GM12875 (cell line): ENCODE data around the gene TTF2.
"Not testable (repeated sequence)": the region's sequence is repeated elsewhere in the genome, so short reads cannot be mapped to it uniquely, and the experiment has no call there.

ENCODE experiments used
- H3K4me3 ChIP-seq: one replicate; pipeline ENCODE4 v1.5.1; 2011; ENCODE audit warnings: low read depth, low read length, control low read depth
- TF ChIP-seq, protein P1 (sequence below): IDR thresholded peaks from 2 replicates; pipeline ENCODE4 v1.5.1; 2011; ENCODE audit warnings: low read depth, mild to moderate bottlenecking, control low read depth, inconsistent platforms, low read length, moderate library complexity, borderline replicate concordance; ENCODE audit not compliant: insufficient read depth

TTF2 gene

DNA sequence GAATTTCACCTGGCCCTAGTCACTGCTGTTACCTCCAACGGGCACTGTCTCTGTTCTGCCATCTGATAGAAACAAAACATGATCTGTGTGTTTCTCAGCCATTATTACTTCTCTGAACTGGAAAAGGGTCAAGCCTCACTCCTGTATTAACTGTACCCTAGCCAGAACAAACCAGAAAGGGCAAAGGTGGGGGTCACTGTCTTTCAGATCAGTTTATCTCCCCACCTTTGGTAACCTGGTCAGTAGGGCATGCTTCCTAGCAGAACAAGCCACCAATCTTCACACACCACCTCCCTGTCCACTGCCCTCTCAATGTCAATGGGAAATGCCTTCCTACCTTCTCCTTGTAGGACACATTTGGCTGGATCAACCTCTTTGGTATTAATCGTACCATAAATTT lies 57.6 kb downstream of the TTF2 start:
- no peak overlapping the region for H3K4me3 ChIP-seq
- TF ChIP-seq, protein P1, sequence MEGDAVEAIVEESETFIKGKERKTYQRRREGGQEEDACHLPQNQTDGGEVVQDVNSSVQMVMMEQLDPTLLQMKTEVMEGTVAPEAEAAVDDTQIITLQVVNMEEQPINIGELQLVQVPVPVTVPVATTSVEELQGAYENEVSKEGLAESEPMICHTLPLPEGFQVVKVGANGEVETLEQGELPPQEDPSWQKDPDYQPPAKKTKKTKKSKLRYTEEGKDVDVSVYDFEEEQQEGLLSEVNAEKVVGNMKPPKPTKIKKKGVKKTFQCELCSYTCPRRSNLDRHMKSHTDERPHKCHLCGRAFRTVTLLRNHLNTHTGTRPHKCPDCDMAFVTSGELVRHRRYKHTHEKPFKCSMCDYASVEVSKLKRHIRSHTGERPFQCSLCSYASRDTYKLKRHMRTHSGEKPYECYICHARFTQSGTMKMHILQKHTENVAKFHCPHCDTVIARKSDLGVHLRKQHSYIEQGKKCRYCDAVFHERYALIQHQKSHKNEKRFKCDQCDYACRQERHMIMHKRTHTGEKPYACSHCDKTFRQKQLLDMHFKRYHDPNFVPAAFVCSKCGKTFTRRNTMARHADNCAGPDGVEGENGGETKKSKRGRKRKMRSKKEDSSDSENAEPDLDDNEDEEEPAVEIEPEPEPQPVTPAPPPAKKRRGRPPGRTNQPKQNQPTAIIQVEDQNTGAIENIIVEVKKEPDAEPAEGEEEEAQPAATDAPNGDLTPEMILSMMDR = no peak

DNA sequence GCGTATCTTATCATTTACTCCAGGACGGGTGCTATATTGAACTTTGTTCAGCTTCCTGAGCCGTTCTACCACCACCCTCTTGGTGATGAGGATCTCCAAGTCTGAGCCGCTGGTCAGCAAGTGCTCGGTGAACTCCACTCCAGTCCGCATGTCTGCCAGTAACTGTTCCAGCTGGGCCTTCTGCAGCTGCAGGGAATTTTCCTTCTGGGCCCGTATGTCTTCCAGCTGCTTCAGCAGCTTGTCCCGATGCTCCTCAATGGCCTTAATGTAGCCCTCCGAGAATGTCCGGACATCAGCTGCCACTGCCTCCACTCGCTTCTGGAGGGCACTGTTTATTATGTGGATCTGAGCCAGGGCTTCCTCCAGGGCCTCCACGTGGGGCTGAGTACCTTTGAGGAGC lies 58.0 kb downstream of the TTF2 start:
- no peak overlapping the region for H3K4me3 ChIP-seq
- TF ChIP-seq, protein P1 = no peak

DNA sequence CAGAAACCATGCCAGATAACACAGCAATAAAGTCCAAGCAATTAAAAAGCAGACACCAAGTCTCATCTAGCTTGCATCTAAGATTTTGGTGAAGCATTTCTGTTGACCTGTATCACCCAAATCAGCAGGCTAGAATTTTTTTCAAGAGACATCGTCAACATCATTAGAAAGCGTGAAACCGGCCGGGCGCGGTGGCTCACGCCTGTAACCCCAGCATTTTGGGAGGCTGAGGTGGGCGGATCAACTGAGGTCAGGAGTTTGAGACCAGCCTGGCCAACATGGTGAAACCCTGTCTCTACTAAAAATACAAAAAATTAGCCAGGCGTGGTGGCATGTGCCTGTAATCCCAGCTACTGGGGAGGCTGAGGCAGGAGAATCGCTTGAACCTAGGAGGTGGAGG lies 59.0 kb downstream of the TTF2 start:
- H3K4me3 ChIP-seq = not testable (repeated sequence)

DNA sequence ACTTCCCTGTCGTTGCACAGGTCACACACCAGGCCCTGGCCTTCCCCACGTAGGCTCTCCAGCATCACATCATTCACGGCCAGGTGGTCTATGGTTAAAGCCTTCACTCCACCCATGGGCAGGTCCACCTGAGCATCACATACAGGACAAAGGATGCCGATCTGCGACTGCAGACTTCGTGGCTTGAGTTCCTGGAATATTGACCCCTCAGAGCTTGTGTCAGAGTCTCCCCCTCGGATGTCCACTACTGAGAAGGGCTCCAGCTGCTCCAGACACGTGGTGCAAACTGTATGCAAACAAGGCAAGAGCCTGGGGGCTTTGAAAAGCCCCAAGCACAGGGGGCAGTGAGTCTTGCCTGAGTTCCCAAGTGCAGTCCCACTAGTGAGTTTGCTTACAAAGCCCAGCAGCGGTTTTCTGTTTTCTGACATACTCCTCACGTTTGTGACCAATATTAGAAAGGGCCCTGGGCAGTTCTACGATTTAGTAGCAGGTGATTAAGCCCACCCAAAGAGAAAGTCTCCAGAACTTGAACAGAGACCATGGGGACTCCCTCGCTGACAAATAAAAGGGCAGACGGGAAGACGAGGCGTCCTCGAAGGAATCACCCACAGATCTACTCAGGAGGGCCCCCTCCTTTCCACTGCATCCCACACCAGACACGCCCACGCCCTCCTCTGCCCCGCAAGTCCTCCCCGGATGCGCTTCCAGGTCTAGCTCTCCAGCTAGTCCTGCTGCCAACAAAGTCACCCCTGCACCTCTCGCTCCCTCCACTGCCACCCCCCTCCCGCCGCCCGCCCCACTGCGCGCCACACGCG lies 60.9 kb downstream of the TTF2 start:
- TF ChIP-seq, protein P1 = no peak
- peak overlapping the region; percentile 71 for H3K4me3 ChIP-seq

DNA sequence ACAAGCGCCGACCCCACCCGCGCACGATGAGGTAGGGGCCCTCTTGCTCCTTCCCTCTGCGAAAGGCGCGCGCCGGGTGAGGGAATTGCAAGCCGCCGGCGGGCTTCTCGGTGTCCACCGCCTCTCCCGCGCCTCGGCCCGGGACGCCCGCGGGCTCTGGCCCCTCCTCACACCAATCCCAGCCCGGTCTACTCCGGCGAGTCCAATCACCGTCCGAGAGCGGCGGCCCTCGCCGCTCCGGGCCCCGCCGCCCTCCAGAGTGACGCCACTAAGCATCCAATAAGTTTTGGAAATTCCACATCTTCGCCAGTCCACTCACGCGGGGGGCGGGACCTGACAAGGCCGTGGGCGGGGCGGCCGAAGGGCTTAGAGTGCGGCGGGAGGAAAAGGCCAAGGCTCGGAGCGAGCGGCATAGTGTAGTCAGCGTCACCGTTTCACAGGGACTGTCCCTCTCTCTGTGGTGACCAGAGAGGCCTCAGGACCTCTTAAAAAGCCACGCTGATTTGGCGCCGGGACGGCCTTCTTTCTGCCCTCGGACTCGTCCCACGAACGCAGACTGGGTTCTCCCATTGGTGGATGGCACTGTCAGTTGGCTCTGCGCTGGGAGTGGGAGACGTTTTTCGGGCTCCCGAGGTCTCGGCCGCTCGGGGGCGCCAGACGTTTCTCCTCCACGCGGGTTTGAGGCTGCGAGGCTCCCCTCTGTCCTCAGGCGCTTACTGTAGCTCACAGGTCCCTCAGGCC lies 61.6 kb downstream of the TTF2 start, which contains the start of gene TRIM45:
Gene TRIM45 (minus strand): TSS at position 161 of the 741 bp plus-strand sequence. CDS start 548 bp downstream, outside the sequence.
- TF ChIP-seq, protein P1 = peak; percentile 78
- peak within 1 kb of the TSS; percentile 71 for H3K4me3 ChIP-seq

DNA sequence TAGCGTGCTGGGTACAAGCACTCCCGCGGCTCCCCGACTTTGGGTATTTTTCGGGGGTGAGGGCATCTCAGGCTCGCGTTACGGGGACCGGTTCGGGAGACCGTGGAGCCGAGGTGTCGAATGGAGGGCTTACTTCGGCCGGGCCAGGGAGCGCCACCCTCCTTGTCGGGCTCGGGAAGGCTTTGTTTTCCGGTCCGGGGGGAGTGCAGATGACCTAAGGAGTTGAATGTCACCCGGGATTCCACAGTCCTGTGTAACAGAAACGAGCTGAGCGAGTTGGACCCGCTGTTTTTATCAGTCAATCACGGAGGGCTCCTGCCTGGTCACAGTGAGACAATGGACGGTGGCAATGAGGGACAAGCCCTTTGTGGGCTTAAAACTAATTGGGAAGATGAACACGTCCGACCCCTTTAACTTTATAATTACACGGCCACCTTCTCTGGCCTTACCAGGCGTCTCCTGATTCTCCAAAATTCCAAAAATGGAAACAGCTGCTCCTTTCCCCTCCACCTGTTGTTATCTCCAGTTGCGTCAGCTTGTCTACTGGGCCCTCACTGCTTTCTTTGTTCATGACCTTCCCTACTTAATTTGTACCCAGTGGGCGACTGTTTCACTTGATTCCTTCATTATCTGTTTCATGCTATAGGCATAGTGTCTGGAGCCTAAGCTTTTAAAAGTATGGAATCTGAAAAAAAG lies 62.4 kb downstream of the TTF2 start:
- peak overlapping the region; percentile 71 for H3K4me3 ChIP-seq
- TF ChIP-seq, protein P1 = no peak

DNA sequence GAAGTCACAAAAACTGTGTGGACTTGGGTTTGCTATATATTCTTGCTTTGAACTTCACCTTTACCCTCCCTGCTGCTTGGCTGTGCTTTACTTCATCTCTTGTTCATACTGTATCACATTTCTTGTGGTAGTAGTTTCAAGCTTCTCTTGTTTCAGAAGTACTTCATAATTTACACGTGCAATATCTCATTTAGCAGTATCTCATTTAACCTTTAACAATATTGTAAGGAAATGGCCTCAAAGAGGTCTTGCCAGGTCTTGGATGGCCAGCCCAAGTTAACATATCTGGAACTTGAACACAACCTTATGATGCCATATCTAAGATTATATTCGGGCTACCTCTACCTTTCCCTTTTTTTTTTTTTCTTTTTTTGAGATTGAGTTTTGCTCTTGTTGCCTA lies 63.1 kb downstream of the TTF2 start:
- no peak overlapping the region for H3K4me3 ChIP-seq
- TF ChIP-seq, protein P1 = no peak
